HG03439 (cell line): ENCODE results near the gene PLEKHH2.
"Not testable (repeated sequence)": the region's sequence is repeated elsewhere in the genome, so short reads cannot be mapped to it uniquely, and the experiment has no call there.

ENCODE experiments used
- ATAC-seq: cut with Tn5 transposase; IDR thresholded peaks from one replicate; pipeline ENCODE4 v1.9.1; 2021; ENCODE audit warnings: mild to moderate bottlenecking, moderate library complexity; ENCODE audit not compliant: unreplicated experiment

Gene PLEKHH2

DNA sequence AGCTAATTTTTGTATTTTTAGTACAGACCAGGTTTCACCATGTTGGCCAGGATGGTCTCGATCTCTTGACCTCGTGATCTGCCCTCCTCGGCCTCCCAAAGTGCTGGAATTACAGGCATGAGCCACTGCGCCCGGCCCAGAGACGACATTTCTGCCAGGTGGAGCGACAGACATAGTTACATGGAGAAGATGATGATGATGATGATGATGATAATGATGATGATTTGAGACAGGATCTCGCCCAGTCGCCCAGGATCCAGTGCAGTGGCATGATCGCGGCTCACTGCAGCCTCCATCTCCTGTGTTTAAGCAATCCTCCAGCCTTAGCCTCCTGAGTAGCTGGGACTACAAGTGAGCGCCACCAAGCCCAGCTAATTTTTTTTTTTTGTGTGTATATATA is 907 bp upstream of the PLEKHH2 start:
- not testable (repeated sequence) for ATAC-seq

DNA sequence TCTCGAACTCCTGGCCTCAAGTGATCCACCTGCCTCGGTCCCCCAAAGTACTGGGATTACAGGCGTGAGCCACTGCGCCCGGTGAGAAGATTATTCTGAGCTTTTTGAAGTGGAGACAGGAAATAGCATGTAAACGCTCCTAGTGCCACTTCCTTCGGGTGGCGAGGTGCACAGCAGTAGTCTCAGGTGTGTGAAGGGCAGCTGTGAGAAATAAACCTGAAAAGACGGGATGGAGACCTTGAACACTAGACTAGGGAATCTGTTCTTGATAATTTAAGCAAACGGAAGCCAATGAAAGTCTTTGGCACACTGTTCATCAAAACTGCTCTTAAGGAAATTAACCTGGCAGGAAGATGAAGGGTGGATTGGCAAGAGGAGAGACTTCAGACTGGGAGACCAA is 439 bp upstream of the PLEKHH2 start:
- no peak for ATAC-seq

DNA sequence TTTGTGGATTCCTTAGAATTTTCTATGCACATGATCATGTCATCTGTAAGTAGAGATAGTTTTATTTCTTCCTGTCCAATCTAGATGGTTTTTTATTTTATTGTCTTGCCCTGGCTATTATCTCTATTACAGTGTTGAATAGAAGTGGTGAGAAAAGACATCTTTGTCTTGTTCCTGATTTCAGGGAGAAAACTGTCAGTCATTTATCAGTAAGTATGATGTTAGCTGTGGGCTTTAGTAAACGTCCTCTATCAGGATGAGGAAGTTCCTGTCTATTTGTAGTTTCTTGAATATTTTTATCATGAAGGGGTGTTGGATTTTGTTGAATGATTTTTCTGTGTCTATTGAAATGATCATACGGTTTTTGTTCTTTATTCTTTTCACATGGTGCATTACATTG is 5.3 kb downstream of the PLEKHH2 start:
- no peak for ATAC-seq

DNA sequence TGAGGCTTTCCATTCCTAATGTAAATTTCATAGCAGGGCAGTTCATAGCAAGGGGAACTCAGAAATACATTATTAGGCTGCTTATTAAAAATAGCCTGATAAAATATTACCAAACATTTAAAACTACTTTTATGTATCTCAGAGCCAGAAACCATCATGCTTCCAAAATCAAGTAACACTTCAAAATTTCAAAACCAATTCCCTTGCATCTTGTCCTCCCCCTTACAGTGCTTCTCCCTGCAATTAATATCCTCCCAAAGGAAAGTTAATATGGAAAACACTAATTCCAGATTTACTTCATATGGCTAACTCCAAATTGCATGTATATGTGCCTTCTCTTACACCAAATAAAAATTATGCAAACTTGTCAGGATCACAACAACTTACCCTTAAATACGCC is 6.6 kb downstream of the PLEKHH2 start:
- no peak for ATAC-seq

DNA sequence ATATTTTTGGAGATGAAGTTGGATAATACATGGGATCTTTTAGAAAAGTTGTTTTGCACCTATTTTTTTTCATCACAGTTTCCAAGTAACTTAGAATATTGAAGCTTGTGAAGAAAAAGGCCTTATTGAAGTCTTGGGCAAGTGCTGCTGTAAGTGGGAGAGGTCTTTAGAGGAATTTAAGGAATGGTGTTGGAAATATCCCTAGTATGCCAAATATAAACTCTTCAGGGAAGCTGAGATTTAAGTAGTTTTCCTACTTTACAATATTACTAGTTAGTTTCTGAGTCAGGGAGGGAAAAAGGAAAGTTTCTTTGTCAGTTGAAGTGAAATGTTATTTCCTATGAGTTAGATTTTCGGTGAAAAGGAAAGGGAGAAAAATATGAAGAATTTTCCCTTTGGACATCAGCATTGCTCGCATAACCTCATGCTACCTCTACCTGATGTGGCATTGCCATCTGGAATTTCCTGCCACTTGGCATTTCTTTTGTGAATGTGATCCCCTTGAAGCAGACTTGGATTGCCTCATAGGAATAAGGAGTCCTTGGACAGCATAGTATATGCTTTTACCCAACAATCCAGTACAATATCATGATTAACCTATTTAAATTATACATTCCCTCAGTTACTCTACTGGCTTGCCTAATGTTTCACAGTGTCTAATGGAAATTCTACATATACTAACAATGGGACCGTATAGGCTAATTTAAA is 12.1 kb downstream of the PLEKHH2 start:
- no peak for ATAC-seq

DNA sequence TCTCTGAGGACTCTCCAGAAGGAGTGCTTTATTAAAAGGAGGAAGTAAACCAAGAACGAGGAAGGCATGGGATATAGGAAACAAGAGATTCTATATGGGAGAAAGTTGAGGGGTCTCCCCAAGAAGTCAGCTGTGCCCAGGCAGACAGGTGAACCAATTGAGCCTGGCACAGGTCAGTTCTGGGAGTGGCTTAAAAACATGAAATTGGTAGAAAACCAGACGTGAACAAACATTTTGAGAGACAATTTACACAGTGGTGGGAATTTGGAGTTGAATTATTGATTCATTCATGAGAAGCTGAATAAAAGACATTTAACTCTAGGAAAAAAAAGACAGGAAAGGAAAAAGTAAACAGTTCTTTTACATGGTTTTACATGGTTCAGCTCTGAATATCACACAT is 16.4 kb downstream of the PLEKHH2 start:
- ATAC-seq = no peak

DNA sequence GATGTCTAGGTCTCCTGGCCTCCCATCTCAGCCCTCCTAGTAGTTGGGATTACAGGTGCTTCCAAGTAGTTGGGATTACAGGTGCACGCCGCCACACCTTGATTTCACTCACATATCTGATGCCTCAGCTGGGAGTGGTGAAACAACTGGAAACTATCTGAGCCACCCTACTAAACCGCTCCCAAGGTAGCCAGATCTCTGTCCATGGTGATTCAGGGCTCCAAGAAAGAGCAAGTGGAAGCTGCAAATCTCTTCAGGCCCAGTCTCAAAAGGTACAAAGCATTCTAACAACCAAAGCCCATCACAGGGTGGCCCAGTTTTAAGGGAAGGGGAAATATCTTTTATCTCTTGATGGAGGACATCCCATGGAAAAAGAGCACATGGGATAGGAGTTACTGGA is 20.2 kb downstream of the PLEKHH2 start:
- no peak for ATAC-seq

DNA sequence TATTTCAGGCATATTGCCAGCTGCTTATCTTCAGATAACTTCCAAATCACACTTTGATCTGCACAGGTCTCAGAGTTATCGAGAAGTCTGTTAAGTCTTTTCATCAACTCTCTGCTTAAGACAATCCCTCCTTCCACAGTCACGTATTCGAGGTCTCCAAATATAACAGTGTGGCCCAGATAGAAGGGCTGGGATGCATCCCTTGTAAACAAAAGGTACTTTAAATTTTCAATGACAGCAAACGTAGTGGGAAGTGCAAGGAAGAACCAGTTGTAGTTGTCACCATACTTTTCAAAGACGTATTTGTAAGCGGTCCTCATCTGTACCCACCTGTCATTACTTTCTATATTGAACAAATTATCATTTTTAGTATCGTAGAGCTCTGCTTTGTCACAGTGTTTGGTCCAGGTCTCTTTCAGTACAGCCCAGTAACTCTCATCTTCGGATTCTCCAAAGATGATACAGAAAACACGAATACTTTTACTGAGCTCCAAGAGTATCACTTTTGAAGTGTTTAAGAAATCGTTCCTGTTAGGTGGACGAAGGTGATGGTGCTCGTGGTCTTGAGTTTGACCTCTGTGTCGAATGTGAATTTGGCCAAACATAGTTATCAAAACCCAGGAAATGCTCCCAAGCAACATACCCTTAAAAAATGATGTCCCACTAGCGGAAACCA is 38.7 kb downstream of the PLEKHH2 start:
- ATAC-seq = no peak

DNA sequence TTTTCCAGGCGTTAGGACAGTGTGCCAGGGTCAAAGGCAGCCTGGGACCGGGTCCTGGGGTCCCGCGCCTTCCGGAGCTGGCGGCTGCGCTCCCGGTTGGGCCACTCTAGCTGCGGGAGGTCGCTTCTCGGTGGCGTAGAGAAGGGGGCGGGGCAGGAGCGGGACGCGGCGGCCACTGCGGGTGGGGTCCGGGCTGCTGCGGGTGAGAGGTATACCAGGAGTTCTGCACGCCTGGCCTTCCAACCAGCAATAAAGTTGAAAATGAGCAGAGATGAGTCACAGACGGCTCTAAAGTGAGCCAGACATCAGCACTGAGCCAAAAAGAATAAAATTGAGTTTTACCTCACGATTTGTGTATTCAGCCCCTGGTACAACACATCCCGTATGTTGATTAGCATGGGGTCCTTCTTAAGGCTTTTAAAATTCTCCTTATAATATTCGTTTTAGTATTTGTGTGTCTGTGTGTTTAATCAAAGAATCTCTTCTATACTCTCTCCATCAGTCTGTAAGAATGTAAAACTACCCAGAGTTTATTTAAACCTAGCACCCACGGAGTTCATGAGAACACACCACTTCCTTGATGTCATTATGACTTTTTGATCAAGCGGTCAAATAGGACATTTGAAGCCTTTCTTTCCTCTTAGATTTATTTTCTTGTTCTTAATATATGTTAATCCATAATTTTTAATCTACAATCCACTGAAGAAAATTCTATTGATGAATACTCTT is 39.4 kb downstream of the PLEKHH2 start, which contains the start of gene C1GALT1C1L:
TSS of gene C1GALT1C1L (minus strand) at position 108 of the 729 bp plus-strand sequence. CDS start at position 1, 107 bp downstream.
- ATAC-seq = no peak

DNA sequence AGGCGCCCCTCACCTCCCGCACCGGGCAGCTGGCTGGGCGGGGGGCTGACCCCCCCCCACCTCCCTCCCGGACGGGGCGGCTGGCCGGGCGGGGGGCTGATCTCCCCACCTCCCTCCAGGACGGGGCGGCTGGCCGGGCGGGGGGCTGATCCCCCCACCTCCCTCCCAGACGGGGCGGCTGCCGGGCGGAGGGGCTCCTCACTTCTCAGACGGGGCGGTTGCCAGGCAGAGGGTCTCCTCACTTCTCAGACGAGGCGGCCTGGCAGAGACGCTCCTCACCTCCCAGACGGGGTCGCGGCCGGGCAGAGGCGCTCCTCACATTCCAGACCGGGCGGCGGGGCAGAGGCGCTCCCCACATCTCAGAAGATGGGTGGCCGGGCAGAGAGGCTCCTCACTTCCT is 40.7 kb downstream of the PLEKHH2 start:
- ATAC-seq = not testable (repeated sequence)

DNA sequence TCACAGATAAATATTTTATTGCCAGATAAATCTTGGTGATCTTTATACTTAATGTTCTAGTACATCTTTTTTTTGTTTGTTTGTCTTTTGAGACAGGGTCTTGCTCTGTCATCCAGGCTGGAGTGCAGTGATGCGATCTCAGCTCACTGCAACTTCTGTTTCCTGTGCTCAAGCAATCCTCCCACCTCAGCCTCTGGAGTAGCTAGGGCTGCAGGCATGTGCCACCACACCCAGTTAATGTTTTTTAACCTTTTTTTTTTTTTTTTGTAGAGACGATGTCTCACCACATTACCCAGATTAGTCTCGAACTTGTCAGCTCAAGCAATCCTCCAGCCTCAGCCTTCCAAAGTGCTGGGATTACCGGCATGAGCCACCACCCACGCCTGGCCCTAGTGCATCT is 48.3 kb downstream of the PLEKHH2 start:
- ATAC-seq = no peak

DNA sequence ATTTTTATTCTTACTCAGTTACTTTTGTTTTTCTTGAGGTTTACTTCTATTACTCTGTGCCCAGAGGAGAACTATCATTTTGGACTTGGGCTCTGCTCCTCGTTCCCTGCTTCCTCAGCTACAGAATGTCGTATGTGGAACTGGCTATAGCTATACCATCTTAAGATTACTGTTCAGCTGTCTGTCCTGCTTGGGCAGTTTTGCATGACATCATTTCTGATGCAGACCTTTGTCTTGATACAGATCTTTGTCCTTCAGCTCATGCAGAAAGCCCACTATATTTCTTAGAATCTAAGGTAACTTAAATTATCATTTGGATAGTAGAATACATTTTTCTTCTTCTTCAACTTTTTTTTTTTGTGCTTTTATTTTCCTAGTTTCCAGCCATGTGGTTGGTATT is 52.9 kb downstream of the PLEKHH2 start:
- ATAC-seq = no peak

DNA sequence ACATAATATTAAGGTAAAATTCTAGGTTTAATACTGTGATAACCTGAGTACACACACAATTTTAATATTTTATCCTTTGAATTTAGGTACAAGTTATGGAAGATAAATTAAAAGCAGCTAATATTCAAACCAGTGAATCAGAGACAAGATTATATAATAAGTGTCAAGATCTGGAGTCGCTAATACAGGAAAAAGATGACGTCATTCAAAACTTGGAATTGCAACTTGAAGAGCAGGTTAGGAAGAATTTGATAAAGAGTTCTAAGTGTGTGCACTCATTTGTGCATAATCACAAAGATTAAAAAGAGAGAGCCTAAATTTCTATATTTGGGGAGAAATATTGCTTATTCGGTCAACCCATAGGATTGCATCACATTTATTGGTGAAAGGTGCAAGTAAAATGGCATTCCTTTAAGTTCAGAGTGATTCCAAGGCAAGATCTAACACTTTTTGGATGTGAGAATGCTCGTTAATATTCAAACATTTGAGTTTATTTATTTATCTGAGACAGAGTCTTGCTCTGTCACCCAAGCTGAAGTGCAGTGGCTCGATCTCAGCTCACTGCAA is 55.5 kb downstream of the PLEKHH2 start:
- no peak for ATAC-seq

DNA sequence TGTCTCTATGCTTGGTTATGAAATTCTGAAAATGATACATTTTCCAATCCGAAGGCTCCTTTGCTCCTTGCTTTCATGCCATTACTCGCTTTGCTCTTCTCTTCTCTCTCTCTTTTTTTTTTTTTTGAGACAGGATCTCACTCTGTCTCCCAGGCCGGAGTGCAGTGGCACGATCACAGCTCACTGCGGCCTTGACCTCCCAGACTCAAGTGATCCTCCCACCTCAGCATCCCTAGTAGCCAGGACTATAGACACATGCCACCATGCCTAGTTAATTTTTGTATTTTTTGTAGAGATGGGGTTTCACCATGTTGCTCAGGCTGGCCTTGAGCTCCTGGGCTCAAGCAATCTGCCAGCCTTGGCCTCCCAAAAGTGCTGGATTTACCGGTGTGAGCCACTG is 61.1 kb downstream of the PLEKHH2 start:
- ATAC-seq = not testable (repeated sequence)

DNA sequence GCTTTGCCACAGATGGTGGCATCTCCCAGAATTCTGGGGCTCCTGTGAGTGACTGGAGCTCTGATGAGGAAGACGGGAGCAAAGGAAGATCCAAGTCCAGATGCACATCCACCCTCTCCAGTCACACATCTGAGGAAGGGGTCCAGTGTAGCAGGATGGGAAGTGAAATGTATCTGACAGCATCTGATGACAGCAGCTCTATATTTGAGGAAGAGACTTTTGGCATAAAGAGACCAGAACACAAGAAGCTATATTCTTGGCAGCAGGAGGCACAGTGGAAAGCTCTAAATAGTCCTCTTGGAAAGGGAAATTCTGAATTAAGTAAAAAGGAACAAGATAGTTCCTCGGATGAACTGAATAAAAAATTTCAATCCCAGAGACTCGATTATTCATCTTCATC is 62.7 kb downstream of the PLEKHH2 start:
- ATAC-seq = no peak

DNA sequence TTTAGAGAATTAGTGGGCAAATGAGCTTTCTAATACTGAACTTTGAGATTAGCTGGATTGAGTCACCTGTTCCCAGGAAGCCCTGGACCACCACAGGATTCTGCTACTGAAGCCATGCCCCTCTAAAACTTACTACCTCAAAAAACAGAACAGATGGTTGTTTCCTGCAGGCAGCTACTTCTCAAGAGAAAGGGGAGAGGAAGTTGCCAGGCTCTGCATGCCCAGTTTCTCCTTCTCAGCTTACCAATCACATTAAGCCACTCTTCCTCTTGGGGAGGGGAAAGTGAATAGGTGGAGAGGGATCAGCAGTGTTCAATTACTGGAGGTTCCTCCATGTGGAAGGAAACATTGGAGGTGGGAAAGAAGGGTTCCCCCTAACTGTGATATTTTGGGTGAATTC is 64.1 kb downstream of the PLEKHH2 start:
- no peak for ATAC-seq

DNA sequence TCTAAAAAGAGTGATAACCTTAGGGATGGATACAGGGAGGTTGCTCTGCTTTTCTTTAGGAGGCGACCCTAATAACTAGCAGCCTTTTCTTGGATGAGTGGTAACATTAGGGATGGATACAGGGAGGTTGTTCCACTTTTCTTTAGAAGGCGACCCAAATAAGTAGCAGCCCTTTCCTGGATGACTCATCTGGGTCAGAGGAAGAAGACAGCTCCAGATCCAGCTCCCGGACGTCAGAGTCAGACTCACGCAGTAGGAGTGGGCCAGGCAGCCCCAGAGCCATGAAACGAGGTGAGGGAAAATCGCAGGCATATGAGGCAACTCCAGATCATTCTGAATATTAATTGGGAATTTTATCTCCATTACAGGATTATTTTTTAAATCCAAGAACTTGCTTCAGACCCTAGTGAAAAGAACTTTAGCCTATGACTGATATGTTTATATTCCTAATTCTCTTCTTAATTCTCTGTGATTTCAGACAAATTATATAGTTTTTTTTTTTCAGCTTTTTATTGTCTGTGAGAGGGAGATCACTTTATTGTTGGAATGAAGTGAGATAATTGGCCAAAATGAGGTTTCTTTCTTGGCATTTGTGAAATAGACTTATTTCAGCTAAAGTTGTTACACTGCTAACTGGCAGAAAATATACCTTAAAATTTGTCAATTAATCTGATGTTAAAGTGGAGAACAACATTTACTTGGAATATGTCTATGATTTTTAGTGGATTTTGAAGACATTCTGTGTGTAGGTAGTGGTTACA is 70.4 kb downstream of the PLEKHH2 start:
- ATAC-seq = no peak

DNA sequence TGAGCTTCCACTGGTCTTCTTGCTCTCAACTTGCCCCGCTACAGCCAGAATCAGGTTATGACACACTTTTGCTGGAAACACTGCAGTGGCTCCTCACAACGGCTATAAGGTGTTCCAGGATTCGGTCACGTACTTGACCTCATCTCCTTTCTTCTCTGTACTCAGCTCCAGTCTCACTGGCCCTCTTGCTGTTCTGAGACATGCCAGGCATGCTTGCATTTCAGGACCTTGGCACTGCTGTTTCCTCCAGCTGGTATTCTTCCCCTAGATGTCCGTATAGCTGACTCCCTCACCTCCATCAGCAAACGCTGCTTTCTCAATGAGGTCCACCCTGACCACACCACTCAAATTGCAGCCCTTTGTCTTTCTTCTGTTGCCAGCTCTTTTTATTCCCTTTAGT is 71.1 kb downstream of the PLEKHH2 start:
- ATAC-seq = no peak

DNA sequence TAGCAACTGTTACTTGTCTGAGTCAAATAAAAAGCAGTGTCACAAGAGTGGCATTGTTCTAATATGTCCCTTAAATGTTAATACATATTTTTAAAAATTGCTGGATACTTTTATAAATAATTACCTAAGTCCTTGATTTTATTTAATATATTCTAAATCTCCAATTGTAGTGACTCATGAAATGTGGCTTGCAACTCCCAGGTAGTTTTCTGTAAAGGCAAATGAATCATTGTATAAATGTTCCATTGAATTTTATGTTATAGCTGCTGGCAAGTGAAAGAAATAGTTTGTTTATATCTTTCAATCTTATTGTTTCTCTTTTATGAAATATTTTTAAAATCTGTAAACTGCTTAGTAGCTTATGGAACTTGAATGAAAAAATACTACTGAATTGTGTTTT is 71.8 kb downstream of the PLEKHH2 start:
- ATAC-seq = no peak

DNA sequence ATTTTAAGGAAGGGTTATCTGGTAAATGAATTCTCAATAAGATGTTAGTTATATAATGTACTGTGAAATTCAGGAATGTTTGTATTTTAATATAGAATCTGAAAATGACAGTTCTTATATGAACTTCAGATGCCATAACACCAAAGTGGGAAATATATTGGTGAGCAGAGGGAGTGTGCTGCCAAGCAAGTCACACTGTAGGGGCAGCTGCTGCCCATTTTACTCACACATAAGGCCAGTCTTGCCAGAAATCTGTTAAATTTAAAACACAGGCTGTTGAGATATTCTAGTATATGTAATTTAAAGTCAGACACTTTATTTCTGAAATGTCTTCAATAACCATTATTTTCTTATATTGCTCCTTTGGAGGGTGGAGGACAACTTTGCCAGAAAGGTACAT is 73.8 kb downstream of the PLEKHH2 start:
- no peak for ATAC-seq

DNA sequence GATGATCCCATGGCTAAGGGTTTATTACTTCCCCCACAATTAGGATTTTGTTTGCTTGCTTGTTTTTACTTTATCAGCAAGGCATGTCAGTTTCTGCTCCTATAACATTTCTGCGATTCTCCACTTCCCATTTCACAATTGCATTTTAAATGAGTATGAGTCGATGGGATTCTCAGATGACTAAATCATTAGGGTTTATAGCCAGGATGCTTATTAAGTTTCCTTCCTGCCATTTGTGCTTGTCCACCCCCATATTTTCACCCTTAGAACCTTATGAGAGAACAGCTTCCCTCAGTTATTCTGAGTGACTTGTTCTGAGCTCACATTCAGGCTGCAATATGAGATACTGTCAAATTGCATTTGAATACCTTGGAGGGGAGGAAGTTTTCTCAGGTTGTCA is 77.1 kb downstream of the PLEKHH2 start:
- ATAC-seq = no peak
